ENCODE measurements around the gene TCL1B. TPM values are rescaled to one million over a fixed set of nuclear protein-coding genes. Genes with fewer than 3 reads are reported as not detected.
"Not testable (repeated sequence)": the region's sequence is repeated elsewhere in the genome, so short reads cannot be mapped to it uniquely, and the experiment has no call there.

The TCL1B gene
- total and polyA plus RNA-seq, 2 of the 13 experiments (the other 11 are each of a cell fraction or from before 2014, with no cell fraction given), result not detected

- TF ChIP-seq ARID4A (CRISPR knock-in tag; IDR thresholded peaks at IDR 0.05; ENCODE audit: borderline replicate concordance), result no peak
- TF ChIP-seq SIN3A (IDR thresholded peaks at IDR 0.05; ENCODE audit: borderline replicate concordance, low read depth, low read length), result no peak
- TF ChIP-seq POLR2AphosphoS5 (IDR thresholded peaks at IDR 0.05; ENCODE audit: low read depth, low read length), result no peak
- TF ChIP-seq ZNF576 (CRISPR knock-in tag; IDR thresholded peaks at IDR 0.05), result no peak
Measured at GRCh38 chr14:95725685-95726336, 39.6 kb downstream of the TCL1B start (continued).

GRCh38 chr14:95727056-95727700, 41.0 kb downstream of the TCL1B start:
- H3K4me1 ChIP-seq (ENCODE audit: insufficient read depth, low read length), result no peaks in the 10 kb centered on the region
- no peak overlapping the region for H3K4me3 ChIP-seq (replicated peaks in 1 of 3; ENCODE audit: insufficient read depth in 1 of 3, low read depth in 2 of 3, low read length in 3 of 3)
- no peak overlapping the region for H3K4me2 ChIP-seq (ENCODE audit: low read depth, low read length)
- in situ Hi-C loops (cut with HindIII; ENCODE audit: extremely low pct_ligation_motif_present, low pct_unique_long_range_greater_than_20kb), result no loop called here
- FAIRE-seq, result no peak
- no peak overlapping the region for H3K9ac ChIP-seq (ENCODE audit: insufficient read depth, low read depth, low read length)
- TF ChIP-seq ZNF546 (CRISPR knock-in tag; conservative IDR thresholded peaks at IDR 0.05), result no peak
- TF ChIP-seq HNRNPL (IDR thresholded peaks at IDR 0.05; ENCODE audit: low read depth, low read length), result no peak
- DNase-seq (ENCODE audit: low spot score), result no peak
- H4K20me1 ChIP-seq (ENCODE audit: insufficient read depth, low read length), result no peaks in the 10 kb centered on the region
- no peaks in the 10 kb centered on the region for H3K79me2 ChIP-seq (ENCODE audit: insufficient read depth, low read length)
- WGBS (ENCODE audit: low lambda C conversion rate), result 15% methylated on average over 6 of the region's 6 CpGs
- intact Hi-C loops (cut with micrococcal nuclease; ENCODE audit: unreplicated experiment), result no loop called here
- no TSS peak for BruUV-seq (replicated peaks)
- CTCF ChIA-PET (ENCODE audit: low intra/inter-chr PET ratio, low total read pairs), result no interaction called here
- H3K9me3 ChIP-seq (ENCODE audit: low read length), result no peaks in the 10 kb centered on the region
- POLR2A ChIA-PET, result no interaction called here
- no peaks in the 10 kb centered on the region for H3K36me3 ChIP-seq (replicated peaks in 1 of 2; ENCODE audit: control insufficient read depth in 1 of 2, insufficient read depth in 2 of 2, low read length in 2 of 2)
- H3K27ac ChIP-seq (ENCODE audit: extremely low read length, insufficient read depth, low read length), result no peak overlapping the region
- ATAC-seq, result no peak
- no peak overlapping the region for H2AFZ ChIP-seq (ENCODE audit: low read length)
- H3K27me3 ChIP-seq (ENCODE audit: control insufficient read depth in 1 of 2, insufficient read depth in 2 of 2, low read length in 2 of 2), result peaks cover 0 to 6% of the 10 kb centered on the region in 2 experiments; a peak in 3 of 5 replicates

- H3K36me3 ChIP-seq (replicated peaks in 1 of 2; ENCODE audit: control insufficient read depth in 1 of 2, insufficient read depth in 2 of 2, low read length in 2 of 2); CTCF ChIA-PET (ENCODE audit: low intra/inter-chr PET ratio, low total read pairs); H3K79me2 ChIP-seq (ENCODE audit: insufficient read depth, low read length); ATAC-seq; H3K9me3 ChIP-seq (ENCODE audit: low read length); H3K4me2 ChIP-seq (ENCODE audit: low read depth, low read length); intact Hi-C loops (cut with micrococcal nuclease; ENCODE audit: unreplicated experiment); BruUV-seq (replicated peaks); H3K27ac ChIP-seq (ENCODE audit: extremely low read length, insufficient read depth, low read length); FAIRE-seq; H3K4me3 ChIP-seq (replicated peaks in 1 of 3; ENCODE audit: insufficient read depth in 1 of 3, low read depth in 2 of 3, low read length in 3 of 3); H3K4me1 ChIP-seq (ENCODE audit: insufficient read depth, low read length); H3K9ac ChIP-seq (ENCODE audit: insufficient read depth, low read depth, low read length); H4K20me1 ChIP-seq (ENCODE audit: insufficient read depth, low read length); H2AFZ ChIP-seq (ENCODE audit: low read length); DNase-seq (ENCODE audit: low spot score); in situ Hi-C loops (cut with HindIII; ENCODE audit: extremely low pct_ligation_motif_present, low pct_unique_long_range_greater_than_20kb); H3K27me3 ChIP-seq (ENCODE audit: control insufficient read depth in 1 of 2, insufficient read depth in 2 of 2, low read length in 2 of 2); POLR2A ChIA-PET: not testable (repeated sequence)
- 28% methylated on average over 8 of the region's 8 CpGs for WGBS (ENCODE audit: low lambda C conversion rate)
Measured at GRCh38 chr14:95729402-95730028, 43.3 kb downstream of the TCL1B start.
